HG03378 (cell line): ENCODE results near the gene FECH.
"Not testable (repeated sequence)": the region's sequence is repeated elsewhere in the genome, so short reads cannot be mapped to it uniquely, and the experiment has no call there.

Experiments used
- ATAC-seq: cut with Tn5 transposase; IDR thresholded peaks from one replicate; pipeline ENCODE4 v1.9.1; 2021; ENCODE audit warnings: mild to moderate bottlenecking, moderate library complexity; ENCODE audit not compliant: unreplicated experiment

FECH gene, protein sequence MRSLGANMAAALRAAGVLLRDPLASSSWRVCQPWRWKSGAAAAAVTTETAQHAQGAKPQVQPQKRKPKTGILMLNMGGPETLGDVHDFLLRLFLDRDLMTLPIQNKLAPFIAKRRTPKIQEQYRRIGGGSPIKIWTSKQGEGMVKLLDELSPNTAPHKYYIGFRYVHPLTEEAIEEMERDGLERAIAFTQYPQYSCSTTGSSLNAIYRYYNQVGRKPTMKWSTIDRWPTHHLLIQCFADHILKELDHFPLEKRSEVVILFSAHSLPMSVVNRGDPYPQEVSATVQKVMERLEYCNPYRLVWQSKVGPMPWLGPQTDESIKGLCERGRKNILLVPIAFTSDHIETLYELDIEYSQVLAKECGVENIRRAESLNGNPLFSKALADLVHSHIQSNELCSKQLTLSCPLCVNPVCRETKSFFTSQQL

DNA sequence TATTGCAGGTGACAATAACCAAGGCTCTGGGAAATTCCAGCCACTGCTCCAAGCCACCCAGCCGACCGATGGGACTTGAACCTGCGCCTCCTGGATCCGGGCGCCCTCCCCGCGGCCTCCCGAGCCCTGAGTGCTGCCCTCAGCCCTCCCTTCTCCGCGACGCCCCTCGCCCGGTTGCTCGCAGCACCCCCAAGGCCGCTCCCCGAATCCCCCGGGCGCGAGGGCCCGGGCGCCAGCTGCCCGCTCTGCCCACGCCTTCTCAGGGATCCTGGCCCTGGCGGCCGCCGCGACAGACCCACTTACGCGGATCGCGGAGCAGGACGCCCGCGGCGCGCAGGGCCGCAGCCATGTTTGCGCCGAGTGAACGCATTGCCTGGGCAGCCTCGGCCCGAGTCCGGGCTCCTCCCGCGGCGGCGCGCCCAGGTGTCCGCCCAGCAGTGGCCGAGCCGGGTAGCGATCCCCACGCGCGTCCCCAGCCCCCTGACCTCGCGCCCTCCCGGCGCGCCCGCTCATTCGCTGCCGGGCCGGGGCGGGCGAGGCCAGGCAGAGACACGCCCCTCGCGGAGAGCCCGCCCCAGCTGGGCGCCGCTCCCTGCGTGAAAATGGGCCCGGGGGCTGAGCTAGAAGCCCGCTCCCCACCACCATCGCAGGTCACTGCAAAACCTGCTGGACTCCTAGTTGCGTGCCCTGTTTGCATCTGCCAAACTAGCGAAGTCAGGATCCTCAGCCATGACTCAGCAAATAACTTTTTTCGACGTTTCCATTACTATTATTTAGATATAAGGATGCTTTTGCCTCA, at the start of gene FECH:
TSS of gene FECH (minus strand) at position 452 of the 799 bp plus-strand sequence. CDS start at position 370, 82 bp downstream.
- ATAC-seq = peak; percentile 68

DNA sequence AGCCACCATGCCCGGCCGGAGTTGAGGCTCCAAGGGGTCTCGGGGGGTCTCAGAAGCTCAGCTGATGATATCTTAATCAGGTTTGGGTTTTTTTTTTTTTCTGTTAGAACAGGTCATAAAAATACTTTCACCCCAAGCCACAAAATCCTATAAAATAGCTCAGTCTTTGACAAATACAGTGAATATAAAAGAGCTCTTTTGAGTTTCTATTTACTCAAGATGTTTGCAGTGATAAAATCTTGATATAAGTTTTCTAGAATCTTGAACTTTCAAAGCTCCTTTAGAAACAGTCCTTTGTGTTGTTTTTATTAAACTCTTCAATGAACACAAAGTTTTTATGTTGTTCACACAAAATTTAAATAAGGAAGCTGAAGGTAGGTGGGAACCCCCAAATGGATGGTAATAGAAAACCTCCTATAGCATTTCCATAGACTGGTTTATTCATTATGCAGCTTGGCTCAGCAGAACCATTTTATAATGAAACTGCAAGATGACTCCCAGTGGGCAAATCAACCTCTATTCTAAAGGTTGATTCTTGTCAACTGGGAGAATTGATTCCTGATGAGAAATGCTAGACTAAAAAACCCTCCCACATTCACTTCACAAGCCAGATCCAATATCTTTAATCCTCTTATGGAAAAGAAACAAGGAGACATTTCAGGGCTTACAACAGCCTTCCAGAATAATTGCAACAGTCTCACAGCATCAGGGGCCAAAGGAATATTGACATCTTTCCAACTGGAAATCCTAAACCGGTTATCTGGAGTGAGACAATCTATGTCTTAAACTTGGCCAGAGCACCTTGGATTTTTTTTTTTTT, 48.7 kb upstream of the FECH start:
- no peak for ATAC-seq

DNA sequence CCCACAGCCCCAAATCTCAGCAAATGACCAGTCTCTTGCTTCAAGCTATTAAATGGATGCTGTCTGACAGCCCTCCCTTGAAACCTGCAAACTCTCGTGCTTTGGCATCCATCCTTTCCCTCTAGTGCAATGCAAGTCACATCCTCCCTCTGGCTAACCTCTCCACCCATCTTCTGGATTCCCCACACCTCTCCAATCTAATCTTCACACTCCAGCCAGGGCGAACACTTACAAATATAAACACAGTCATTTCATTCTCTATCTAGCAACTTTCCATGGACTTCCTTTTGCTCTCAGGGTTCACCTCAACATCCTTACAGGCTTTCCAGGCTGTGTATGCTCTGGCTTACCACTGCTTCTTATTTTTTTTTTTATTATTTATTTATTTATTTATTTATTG, 45.2 kb upstream of the FECH start:
- ATAC-seq = peak; percentile 3

DNA sequence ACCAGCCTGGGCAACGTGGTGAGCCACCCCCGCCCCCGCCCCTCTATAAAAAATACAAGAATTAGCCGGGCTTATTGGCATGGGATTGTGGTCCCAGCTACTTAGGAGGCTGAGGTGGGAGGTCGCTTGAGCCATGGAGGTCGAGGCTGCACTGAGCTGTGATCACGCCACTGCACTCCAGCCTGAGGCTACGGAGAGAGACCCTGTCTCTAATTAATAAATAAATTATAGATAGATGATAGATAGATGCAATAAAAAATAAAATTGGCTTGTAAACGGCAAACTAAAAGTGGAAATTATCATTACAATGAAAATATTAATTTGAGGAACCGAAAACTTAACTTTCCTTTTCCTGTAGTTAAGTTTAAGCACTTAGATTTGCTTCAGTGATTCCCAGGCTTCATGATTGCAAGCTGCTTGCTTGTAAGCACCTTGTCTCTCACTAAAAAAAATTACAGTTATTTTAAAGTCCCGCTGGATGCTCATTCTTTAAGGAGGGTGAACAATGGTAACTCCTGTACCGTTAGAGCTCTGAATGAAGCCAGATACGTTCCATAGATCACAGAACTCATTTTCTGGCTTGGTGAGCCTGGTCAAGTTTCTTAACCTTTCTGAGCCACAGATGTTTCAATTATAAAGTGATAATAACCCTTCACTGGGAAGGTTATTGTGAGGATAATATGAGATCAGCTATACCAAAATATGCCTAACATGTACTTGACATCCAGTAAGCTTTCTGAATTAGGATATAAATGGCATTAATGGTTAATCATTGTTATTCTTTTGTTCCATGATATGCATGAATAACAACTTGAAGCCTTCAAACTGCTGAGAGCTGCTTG, 44.5 kb upstream of the FECH start:
- ATAC-seq = peak; percentile 42

DNA sequence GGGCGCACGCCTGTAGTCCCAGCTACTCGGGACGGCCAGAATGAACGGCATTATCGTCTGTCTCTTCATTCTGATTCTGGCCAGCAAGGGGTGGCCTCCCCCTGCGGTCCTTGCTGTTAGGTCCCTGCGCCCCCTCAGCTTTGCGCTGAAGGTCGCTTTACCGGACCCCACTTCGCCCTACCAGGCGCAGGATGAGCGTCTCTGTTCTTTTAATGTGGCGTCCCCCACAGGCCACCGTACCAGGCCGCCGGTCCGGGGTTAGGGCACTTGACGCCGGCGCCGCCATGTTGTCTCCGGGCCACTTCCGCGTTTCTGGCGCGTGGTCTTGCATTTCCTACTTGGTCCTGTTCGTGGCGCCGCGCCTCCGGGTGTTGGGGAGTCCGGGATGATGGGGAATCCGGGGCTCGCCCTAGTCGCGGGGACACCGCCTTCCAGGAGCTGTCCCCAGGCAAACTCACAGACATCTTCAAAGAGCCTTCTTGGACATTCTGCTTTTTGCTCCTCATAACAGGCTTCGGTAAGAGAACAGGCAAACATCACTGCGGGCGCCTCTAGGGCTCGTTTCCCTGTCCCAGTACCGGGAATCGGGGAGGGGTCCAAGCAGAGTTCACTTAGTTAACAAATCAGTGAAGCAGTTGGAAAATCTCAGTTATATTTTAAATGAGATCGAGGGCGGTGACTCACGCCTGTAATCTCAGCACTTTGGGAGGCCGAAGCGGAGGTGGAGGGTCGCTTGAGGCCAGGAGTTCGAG, 43.7 kb upstream of the FECH start:
- ATAC-seq = peak; percentile 83

DNA sequence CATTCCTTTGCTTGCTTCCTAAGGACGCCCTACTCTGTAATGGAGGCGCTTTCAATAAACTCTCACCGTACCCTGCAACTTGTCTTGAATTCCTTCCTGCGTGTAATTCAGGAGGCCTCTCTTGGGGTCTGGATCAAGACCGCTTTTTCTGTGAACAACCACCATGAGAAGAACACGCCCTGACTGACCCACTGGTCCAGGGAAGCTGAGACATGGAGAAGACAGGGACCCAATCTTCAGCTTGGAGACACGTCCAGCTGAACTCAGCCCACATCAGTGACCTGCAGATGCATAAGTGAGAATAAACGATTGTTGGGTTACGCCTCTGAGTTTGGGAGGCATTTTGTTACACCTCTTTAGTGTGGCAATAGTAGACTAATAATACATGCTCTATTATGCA, 42.9 kb upstream of the FECH start:
- no peak for ATAC-seq

DNA sequence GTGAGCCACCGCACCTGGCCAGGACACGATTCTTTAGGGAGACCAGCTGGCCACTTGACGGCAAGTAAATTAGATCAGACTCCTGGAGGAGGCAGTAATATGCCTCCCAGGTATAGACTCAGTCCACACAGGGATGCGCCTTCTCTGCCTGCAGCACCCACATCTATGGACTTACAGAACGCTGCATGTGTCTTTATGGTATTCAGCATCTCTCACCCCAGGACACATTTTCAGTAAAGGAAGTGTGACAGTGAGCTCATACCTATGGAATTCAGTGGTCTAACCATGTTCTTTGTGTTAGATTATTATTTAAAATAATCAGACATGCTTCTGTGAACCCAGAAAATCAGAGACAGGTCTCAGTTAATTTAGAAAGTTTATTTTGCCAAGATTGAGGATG, 41.0 kb upstream of the FECH start:
- no peak for ATAC-seq

DNA sequence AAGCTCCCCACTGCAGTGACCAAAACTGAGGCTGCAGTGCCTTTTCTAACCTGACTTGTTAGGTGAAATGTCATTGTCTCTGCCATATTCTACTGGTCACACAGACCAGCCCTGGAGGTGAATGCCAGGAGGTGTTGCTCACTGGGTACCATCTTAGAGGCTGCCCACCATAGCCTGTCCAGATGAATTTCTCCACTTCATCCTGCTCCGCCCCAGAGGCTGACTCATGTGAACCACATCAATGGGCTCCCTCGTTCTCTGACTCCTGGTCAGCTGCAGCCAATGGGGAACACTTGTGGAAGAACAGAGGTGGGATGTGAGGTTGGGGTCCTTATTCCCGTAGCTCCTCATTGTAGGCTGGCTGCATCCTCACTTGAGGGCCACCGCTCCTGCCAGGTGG, 38.5 kb upstream of the FECH start:
- no peak for ATAC-seq

DNA sequence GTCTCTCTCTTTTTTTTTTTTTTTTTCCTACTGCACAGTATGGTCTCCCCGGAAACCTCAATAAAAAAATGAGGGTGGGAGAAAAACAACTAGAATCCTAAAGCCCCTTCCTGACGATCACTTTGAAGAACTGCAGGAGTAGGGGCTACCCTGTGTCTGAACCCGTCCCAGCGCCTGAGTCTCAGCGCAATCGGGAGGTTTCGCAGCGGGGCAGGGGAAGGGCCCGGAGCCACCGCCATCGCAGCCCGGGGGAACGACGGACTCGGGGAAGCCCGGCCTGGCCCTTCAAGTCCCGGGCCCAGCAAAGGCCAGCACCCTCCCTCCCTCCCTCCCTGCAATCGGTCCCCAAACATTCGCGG, 34.7 kb upstream of the FECH start:
- ATAC-seq = peak; percentile 14

DNA sequence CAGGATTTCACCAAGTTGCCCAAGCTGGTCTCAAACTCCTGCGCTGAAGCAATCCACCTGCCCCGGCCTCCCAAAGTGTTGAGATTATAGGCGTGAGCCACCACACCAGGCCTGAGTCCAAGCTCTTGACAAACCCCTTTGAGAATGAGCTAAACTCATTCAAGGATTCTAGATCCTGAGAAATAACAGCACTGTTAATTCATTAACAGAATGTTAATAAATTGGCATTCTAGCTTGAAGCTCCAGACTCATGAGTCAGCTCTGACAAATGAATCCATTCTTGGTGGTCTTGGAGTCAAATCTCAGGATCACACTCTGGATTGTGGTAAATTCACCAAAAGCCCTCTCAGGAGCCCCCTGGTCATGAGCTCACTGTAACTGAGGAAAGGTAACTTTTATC, 33.4 kb upstream of the FECH start:
- ATAC-seq = no peak

DNA sequence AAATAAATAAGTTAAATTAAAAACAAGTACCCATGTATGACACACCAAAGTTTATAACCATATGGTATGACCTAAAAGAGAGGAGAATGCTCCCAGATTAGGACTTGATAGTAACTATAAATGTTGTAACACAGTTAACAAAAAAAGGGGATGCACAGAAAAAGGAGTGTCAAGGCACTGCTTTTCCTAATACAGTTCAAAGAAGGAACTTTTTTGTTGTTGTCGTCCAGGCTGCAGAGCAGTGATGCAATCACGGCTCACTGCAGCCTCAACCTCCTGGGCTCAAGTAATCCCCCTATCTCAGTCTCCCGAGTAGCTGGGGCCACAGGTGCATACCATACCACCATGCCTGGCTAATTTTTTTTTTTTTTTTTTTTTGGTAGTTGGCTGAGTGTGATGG, 32.4 kb upstream of the FECH start:
- ATAC-seq = no peak

DNA sequence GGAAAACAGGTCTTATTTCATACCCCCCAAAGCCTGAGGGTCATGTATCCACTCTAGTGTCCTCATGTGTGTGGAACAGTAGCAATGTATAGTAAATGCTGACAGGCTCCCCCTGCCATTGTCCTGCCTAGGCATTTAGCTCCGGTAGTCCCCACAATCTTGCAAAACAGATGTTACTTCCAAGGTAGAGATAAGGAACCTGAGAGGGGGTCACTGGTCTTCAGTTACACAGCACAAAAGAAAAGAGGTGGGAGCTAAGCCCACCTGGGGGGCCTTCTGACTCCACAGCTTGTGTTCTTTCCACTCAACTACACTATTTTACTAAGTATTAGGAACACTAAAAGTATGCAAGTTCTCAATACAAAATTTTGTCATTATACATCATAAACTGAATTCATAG, 17.4 kb upstream of the FECH start:
- no peak for ATAC-seq

DNA sequence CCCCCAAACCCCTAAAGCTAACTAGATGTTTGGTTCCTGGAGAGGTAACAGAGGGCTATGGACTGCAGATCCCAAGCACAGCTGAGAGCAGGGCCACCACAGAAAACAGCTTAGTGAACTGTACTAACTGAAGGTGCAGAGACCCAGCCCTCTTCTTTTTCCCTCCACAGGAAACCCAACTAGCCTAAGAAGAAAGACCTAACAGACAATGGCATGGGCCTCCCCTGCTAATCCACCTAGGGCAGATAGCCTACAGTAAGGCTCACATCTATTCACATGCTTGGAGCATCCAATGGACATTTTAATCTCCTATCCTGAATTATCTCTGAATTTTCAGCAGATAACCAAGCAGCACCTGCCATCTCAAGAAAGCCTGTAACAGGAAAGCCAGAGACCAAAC, 8.8 kb upstream of the FECH start:
- no peak for ATAC-seq

DNA sequence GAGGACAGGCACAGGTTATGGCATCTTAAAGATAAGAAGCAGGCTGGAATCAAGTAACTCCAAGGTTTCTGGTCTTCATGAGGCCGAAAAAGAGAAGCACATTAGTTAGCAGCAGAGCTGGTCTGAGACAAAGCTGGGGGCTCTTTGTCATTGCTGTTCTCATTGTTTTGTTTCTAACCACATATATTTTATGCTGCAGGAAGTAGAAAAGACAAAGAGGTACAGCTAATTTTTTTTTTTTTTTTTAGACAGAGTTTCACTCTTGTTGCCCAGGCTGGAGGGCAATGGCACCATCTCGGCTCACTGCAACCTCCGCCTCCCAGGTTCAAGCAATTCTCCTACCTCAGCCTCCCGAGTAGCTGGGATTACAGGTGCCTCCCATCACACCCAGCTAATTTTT, 6.2 kb upstream of the FECH start:
- ATAC-seq = not testable (repeated sequence)

DNA sequence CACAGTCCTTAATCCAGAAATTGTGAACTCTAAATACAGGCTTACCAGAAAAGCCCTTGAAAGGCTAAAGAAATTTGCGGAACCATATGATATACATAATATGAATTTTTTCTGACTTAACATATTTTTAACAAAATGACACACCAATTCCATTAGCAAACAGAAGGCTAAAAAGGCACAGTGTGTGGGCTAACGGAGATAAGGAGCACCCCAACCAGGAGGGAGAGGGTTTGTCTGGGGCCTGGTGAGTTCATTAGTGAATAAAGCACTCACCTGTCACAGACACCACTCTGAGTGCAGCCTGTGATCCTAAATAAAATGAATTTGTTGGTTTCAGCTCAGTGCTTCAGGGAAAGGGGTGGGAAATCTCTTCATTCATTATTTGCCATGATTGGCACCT, 2.7 kb upstream of the FECH start:
- no peak for ATAC-seq

DNA sequence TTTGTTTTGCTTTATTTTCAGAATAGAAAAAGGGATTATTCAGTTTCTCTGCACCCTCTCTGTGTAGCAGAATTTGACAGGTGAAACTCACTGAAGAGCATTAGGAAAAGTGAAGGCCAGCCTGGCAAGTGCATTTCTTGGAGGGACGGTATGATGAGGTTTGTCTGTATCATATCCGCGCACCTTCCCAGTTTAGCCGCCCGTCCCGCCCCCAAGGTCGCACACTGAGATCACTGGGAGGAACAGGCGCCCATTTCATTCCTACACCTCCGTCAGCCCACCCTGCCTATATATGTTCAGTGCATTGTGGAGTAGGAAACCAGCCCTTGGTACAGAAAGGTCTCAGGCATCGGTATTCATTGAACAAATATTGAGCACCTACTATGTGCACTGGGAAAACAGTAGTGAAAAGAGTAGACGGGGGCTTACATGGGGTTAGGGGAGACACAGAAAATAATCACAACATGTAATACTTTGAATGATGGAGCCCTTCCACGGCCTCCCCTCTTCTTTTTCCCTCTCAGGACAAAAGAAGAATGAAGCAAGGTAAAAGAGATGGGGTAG, 678 bp upstream of the FECH start:
- no peak for ATAC-seq

DNA sequence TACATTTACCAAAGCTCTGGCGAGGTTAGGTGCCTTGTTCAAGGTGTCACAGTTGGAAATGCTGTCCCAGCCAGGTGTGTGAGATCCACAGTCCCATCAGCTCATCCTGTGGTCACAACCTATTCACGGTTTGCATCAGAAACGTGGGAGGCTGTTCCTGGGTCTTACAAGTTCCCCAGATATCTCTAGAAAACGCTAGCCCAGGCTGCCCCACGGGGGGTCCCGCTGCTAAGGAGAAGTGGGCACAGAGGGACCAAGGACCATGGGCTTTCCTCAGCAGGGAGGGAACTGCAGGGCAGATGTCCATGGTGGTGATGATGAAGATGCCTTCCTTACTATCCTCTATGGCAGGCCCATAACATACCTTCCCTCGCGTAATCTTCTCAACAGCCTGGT, 649 bp downstream of the FECH start:
- no peak for ATAC-seq

DNA sequence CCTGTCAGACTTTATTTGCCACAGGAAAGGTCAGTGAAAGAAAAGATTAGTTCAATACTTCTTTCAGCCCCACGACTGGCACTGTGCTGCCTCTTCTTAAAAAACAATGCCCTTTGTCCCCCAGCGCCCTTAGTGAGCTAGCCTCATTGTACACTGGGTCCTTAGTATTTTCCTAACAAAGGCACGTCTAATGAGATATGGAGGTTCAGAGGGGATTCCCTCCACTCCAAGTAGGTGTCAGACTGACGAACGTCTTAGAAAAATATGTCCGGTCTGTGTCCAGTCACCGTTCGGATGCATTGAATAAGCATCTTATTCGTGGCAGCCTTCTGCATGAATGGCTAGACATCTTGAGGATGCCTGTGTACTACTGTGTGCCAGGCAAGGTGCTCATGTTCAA, 1.1 kb downstream of the FECH start:
- no peak for ATAC-seq

DNA sequence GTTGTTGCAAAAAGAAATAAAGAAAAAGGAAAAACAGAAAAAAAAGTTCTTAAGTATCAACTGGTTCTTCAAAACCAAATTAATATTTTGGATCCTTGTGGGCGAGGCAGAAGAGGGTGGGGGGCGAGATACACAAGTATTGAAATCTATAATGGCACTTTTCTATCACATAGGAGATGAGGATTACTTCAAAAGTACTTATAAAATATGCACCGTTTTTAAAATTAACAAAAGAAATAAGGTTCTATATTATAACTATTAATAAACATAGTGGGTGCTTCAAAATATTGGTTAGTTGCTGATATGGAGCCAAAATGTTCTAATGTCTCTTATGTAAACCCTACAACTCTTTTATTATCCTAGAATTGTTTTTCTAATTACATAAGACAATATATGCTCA, 2.1 kb downstream of the FECH start:
- no peak for ATAC-seq
